ENCODE results near the gene DNAJB13. TPM values are rescaled to one million over a fixed set of nuclear protein-coding genes. Genes with fewer than 3 reads are reported as not detected.

Gene DNAJB13
- total and polyA plus RNA-seq, 2 of the 13 experiments (the other 11 are each of a cell fraction or from before 2014, with no cell fraction given): 2.3 TPM; not detected in 1

DNA sequence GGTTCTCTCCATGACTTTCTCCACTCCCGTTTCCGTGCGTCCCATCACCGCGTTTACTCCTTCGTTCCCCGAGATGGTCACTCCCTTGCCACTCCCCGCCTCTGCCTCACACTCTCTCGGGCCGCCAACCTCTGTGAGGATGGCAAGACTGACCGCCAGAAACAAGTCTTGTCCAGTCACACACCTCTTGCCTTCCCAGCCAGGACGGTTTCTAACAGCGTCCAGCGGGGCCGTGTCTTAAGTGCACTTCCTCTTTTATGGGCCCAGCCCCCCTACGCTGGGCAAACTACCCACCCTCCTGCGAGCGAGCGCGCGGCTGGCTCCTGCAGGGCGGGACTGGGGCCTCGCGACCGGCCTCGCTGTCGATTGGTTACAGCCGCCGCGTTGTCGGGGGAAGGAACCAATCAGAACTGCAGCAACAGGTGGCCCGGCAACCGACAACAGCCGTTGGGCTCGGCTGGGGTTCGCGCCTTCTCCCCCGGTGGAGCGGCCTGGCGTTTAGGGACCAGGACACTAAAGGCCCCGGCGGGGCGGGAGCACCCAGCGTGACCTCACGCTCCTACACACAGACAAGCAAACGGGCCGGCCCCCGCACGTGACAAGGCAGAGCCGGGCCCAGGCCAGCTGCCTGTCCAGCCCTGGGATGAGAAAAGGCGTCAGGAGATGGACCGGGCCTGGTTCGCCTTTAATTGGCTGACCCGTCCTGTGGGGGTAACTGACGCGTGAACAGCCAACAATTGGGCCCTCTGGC is 32.3 kb downstream of the DNAJB13 start (continued):
- TF ChIP-seq ZFP36L2 (CRISPR knock-in tag; IDR thresholded peaks at IDR 0.05) (no peak), ZNF460 (CRISPR knock-in tag; IDR thresholded peaks at IDR 0.05; ENCODE audit: borderline replicate concordance) (no peak), KAT8 (CRISPR knock-in tag; IDR thresholded peaks at IDR 0.05) (peak; percentile 82), TAF15 (IDR thresholded peaks at IDR 0.05; ENCODE audit: low read depth, low read length, poor library complexity, severe bottlenecking) (no peak), GATAD1 (CRISPR knock-in tag; IDR thresholded peaks at IDR 0.05) (peak; percentile 70), ARID3A (IDR thresholded peaks at IDR 0.05; ENCODE audit: low read depth, low read length) (no peak), NCOR1 (IDR thresholded peaks at IDR 0.05; ENCODE audit: borderline replicate concordance, low read length) (no peak; the same call in 1 of the 2 replicates), CBX5 (CRISPR knock-in tag; IDR thresholded peaks at IDR 0.05; ENCODE audit: borderline replicate concordance) (no peak), SP4 (CRISPR knock-in tag; IDR thresholded peaks at IDR 0.05) (no peak; the same call in none of the 2 replicates), ZNF335 (CRISPR knock-in tag; IDR thresholded peaks at IDR 0.05) (no peak; the same call in none of the 2 replicates), PRDM15 (CRISPR knock-in tag; IDR thresholded peaks at IDR 0.05) (peak; percentile 69), ATM (IDR thresholded peaks at IDR 0.05; ENCODE audit: borderline replicate concordance) (no peak), ZNF513 (CRISPR knock-in tag; conservative IDR thresholded peaks at IDR 0.05) (no peak), POGK (CRISPR knock-in tag; conservative IDR thresholded peaks at IDR 0.05) (peak; percentile 65; the same call in 1 of the 2 replicates)
- TF ChIP-seq, protein P1, sequence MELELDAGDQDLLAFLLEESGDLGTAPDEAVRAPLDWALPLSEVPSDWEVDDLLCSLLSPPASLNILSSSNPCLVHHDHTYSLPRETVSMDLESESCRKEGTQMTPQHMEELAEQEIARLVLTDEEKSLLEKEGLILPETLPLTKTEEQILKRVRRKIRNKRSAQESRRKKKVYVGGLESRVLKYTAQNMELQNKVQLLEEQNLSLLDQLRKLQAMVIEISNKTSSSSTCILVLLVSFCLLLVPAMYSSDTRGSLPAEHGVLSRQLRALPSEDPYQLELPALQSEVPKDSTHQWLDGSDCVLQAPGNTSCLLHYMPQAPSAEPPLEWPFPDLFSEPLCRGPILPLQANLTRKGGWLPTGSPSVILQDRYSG (CRISPR knock-in tag; IDR thresholded peaks at IDR 0.05): no peak; the same call in 1 of the 2 replicates
- TF ChIP-seq, protein P2, sequence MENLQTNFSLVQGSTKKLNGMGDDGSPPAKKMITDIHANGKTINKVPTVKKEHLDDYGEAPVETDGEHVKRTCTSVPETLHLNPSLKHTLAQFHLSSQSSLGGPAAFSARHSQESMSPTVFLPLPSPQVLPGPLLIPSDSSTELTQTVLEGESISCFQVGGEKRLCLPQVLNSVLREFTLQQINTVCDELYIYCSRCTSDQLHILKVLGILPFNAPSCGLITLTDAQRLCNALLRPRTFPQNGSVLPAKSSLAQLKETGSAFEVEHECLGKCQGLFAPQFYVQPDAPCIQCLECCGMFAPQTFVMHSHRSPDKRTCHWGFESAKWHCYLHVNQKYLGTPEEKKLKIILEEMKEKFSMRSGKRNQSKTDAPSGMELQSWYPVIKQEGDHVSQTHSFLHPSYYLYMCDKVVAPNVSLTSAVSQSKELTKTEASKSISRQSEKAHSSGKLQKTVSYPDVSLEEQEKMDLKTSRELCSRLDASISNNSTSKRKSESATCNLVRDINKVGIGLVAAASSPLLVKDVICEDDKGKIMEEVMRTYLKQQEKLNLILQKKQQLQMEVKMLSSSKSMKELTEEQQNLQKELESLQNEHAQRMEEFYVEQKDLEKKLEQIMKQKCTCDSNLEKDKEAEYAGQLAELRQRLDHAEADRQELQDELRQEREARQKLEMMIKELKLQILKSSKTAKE (CRISPR knock-in tag; IDR thresholded peaks at IDR 0.05; ENCODE audit: borderline replicate concordance): peak; percentile 65

Measured in HepG2 (cell line).